GM23338 (cell line): Measurements from ENCODE around the gene ANKRD11. TPM values are rescaled to one million over a fixed set of nuclear protein-coding genes. Genes with fewer than 3 reads are reported as not detected.
A peak's percentile ranks its signal among the peaks of the same experiment; 100 is the strongest.

ENCODE experiments used
- ATAC-seq: fragments of 200-7000 bp; cut with Tn5 transposase; 3 replicates; pipeline ENCODE4 v1.9.1; 2020
- DNase-seq: peaks from one replicate; pipeline ENCODE4 v3.0.0-alpha.2; 2015; ENCODE audit warnings: low spot score
- H2AFZ ChIP-seq: fragments of 200-600 bp; sonication (generic); 2 replicates; pipeline ENCODE4 v1.8.0; 2016; ENCODE audit warnings: antibody characterized with exemption, mild to moderate bottlenecking, moderate library complexity
- H3F3A ChIP-seq: fragments of 200-600 bp; sonication (generic); replicated peaks from 2 replicates; pipeline ENCODE4 v1.8.0; 2017; ENCODE audit warnings: antibody characterized with exemption, mixed run types, low read depth
- H3K27ac ChIP-seq: fragments of 200-600 bp; sonication (generic); 2 replicates; pipeline ENCODE4 v1.6.1; 2016; ENCODE audit warnings: low read depth
- H3K27me3 ChIP-seq: fragments of 200-600 bp; sonication (generic); 2 replicates; pipeline ENCODE4 v1.8.0; 2016; ENCODE audit warnings: mild to moderate bottlenecking, mixed run types, moderate library complexity; ENCODE audit not compliant: insufficient read depth
- H3K36me3 ChIP-seq: fragments of 200-600 bp; sonication (generic); 2 replicates; pipeline ENCODE4 v1.8.0; 2016; ENCODE audit warnings: mild to moderate bottlenecking; ENCODE audit not compliant: insufficient read depth
- H3K4me1 ChIP-seq: fragments of 200-600 bp; sonication (generic); 2 replicates; pipeline ENCODE4 v1.8.0; 2016; ENCODE audit warnings: mild to moderate bottlenecking, moderate library complexity; ENCODE audit not compliant: insufficient read depth
- H3K4me2 ChIP-seq: fragments of 200-600 bp; sonication (generic); 2 replicates; pipeline ENCODE4 v1.7.1; 2017; ENCODE audit warnings: mixed run types
- H3K4me3 ChIP-seq: fragments of 200-600 bp; sonication (generic); 2 replicates; pipeline ENCODE4 v1.6.1; 2016; ENCODE audit warnings: mixed run types
- H3K79me2 ChIP-seq: fragments of 200-600 bp; sonication (generic); replicated peaks from 2 replicates; pipeline ENCODE4 v1.8.0; 2017; ENCODE audit warnings: mild to moderate bottlenecking; ENCODE audit not compliant: insufficient read depth
- H3K9me2 ChIP-seq: fragments of 200-600 bp; sonication (generic); 2 replicates; pipeline ENCODE4 v1.8.0; 2017; ENCODE audit not compliant: insufficient read depth
- H4K20me1 ChIP-seq: fragments of 200-600 bp; sonication (generic); replicated peaks from 2 replicates; pipeline ENCODE4 v1.8.0; 2017; ENCODE audit warnings: mild to moderate bottlenecking; ENCODE audit not compliant: insufficient read depth
- H3K27ac Mint-ChIP-seq: 2 replicates; pipeline ENCODE4 v1.8.0; 2020; ENCODE audit warnings: inconsistent platforms, mild to moderate bottlenecking, moderate library complexity, mixed read lengths
- H3K27me3 Mint-ChIP-seq: 3 replicates; pipeline ENCODE4 v1.8.0; 2022; ENCODE audit warnings: low read depth, mild to moderate bottlenecking, moderate library complexity, mixed read lengths, inconsistent platforms; ENCODE audit not compliant: insufficient read depth, poor library complexity
- H3K36me3 Mint-ChIP-seq: 3 replicates; pipeline ENCODE4 v1.8.0; 2021; ENCODE audit warnings: low read depth, mild to moderate bottlenecking, inconsistent platforms, moderate library complexity, mixed read lengths
- H3K4me1 Mint-ChIP-seq: 3 replicates; pipeline ENCODE4 v1.8.0; 2020; ENCODE audit warnings: mild to moderate bottlenecking, inconsistent platforms, mixed read lengths
- H3K4me3 Mint-ChIP-seq: 3 replicates; pipeline ENCODE4 v1.8.0; 2021; ENCODE audit warnings: moderate library complexity, mild to moderate bottlenecking, inconsistent platforms, mixed read lengths
- H3K9me3 Mint-ChIP-seq: 3 replicates; pipeline ENCODE4 v1.8.0; 2020; ENCODE audit warnings: moderate library complexity, mild to moderate bottlenecking, inconsistent platforms, mixed read lengths
- CREB1 ChIP-seq: fragments of 250-450 bp; sonication (Bioruptor Pico); IDR thresholded peaks from 2 replicates; pipeline ENCODE4 v1.5.0; 2020; ENCODE audit warnings: low read depth, mild to moderate bottlenecking, moderate library complexity
- EZH2 ChIP-seq: fragments of 200-600 bp; sonication (generic); IDR thresholded peaks from one replicate; pipeline ENCODE4 v1.8.0; 2017; ENCODE audit warnings: antibody characterized with exemption, mild to moderate bottlenecking, low read depth; ENCODE audit not compliant: unreplicated experiment
- EZH2phosphoT487 ChIP-seq: fragments of 200-600 bp; sonication (generic); IDR thresholded peaks from one replicate; pipeline ENCODE4 v1.8.1; 2018; ENCODE audit warnings: antibody characterized with exemption; ENCODE audit not compliant: unreplicated experiment
- polyA plus RNA-seq: library from polyadenylated mRNA; unstranded; fragments of >200 nt; fragmentation: Nextera tagmentation; extraction: Ambion mirVana; gene quantifications from 2 replicates; pipeline ENCODE4 v1.2.1, GENCODE V29; 2016
- total RNA-seq: library from RNA; depleted of rRNA; stranded (reverse); fragments of >200 nt; shearing (Covaris generic); gene quantifications from 2 replicates; pipeline ENCODE4 v1.2.3, GENCODE V29; 2014
- TF ChIP-seq, protein P1 (sequence below), 2 experiments: fragments of 200-600 bp in 1 of 2; sonication (generic) in 1 of 2; conservative IDR thresholded peaks; 2 replicates each; pipeline versions ENCODE4 v1.5.1 to v1.6.1; 2016 to 2017; ENCODE audit warnings: antibody characterized with exemption in 2 of 2, low read depth in 2 of 2, mild to moderate bottlenecking in 2 of 2, moderate library complexity in 1 of 2
- TF ChIP-seq, protein P2 (sequence below): IDR thresholded peaks from one replicate; pipeline ENCODE4 v1.6.1; 2018; ENCODE audit warnings: antibody characterized with exemption; ENCODE audit not compliant: unreplicated experiment
- TF ChIP-seq, protein P3 (sequence below): IDR thresholded peaks from 2 replicates; pipeline ENCODE4 v1.6.1; 2016; ENCODE audit warnings: antibody characterized with exemption

The ANKRD11 gene
- total and polyA plus RNA-seq, 2 experiments from 2014 or later = 130 to 159 TPM

DNA sequence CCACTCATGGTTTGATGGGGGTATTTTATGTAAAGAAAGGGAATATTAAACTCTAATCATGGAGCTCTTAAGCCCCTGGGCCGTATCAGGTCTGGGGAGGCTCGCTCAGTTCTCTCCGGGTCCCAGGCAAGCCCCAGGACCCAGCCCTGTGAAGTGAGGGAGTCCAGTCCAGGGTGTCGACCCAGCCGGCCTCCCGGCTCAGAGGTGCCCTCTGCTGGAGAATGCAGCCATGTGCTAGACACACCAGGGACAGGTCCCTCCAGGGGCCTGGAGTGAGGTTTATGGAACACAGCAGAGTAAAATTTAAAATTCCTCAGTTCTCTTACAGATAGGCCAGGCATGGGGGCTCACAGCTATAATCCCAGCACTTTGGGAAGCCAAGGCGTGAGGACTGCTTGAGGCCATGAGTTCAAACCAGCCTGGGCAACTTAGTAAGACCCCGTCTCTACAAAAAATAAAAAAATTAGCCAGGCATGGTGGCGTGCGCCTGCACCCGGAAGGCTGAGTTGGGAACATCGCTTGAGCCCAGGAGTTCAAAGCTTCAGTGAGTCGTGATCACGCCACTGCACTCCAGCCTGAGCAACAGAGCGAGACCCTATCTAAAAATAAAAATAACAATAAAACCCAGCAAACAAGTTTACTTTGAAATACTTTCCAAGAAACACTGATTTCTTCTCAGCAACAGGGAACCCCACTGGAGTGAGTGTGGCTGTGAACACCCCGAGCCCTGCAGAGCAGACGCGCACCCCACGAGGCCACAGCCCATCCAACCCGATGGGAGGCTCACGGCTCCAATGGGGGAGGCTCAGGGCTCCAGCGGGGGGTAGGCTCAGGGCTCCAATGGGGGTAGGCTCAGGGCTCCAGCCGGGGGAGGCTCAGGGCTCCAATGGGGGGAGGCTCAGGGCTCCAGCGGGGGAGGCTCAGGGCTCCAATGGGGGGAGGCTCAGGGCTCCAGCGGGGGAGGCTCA, 200.6 kb downstream of the ANKRD11 start:
- peaks cover 32% of the 10 kb centered on the region for H3K36me3 ChIP-seq
- H3F3A ChIP-seq = peaks cover 40% of the 10 kb centered on the region
- H3K4me3 ChIP-seq = no peak overlapping the region
- ATAC-seq (peak; percentile 55), DNase-seq (peak; percentile 92)
- H2AFZ ChIP-seq = no peak overlapping the region
- no peaks in the 10 kb centered on the region for H3K9me2 ChIP-seq
- peaks cover 42% of the 10 kb centered on the region for H3K79me2 ChIP-seq
- peak overlapping the region; percentile 61; the same call in 1 of the 2 replicates for H3K4me2 ChIP-seq
- peak overlapping the region; percentile 95 for H3K27ac ChIP-seq
- H3K27me3 Mint-ChIP-seq = peaks cover 35% of the 10 kb centered on the region
- H3K9me3 Mint-ChIP-seq = no peaks in the 10 kb centered on the region; the same call in 2 of the 3 replicates
- no peaks in the 10 kb centered on the region for H3K27me3 ChIP-seq
- H3K36me3 Mint-ChIP-seq = peaks cover 39% of the 10 kb centered on the region
- TF ChIP-seq, protein P1, sequence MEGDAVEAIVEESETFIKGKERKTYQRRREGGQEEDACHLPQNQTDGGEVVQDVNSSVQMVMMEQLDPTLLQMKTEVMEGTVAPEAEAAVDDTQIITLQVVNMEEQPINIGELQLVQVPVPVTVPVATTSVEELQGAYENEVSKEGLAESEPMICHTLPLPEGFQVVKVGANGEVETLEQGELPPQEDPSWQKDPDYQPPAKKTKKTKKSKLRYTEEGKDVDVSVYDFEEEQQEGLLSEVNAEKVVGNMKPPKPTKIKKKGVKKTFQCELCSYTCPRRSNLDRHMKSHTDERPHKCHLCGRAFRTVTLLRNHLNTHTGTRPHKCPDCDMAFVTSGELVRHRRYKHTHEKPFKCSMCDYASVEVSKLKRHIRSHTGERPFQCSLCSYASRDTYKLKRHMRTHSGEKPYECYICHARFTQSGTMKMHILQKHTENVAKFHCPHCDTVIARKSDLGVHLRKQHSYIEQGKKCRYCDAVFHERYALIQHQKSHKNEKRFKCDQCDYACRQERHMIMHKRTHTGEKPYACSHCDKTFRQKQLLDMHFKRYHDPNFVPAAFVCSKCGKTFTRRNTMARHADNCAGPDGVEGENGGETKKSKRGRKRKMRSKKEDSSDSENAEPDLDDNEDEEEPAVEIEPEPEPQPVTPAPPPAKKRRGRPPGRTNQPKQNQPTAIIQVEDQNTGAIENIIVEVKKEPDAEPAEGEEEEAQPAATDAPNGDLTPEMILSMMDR (conservative IDR thresholded peaks at IDR 0.05; ENCODE audit: low read depth in 2 of 2) = peak; percentile 88
- TF ChIP-seq EZH2phosphoT487 = no peak
- no peak for TF ChIP-seq EZH2
- TF ChIP-seq CREB1 = 0 out of 2 replicates have a peak, but pooled peaks have one; percentile 10
- TF ChIP-seq, protein P2, sequence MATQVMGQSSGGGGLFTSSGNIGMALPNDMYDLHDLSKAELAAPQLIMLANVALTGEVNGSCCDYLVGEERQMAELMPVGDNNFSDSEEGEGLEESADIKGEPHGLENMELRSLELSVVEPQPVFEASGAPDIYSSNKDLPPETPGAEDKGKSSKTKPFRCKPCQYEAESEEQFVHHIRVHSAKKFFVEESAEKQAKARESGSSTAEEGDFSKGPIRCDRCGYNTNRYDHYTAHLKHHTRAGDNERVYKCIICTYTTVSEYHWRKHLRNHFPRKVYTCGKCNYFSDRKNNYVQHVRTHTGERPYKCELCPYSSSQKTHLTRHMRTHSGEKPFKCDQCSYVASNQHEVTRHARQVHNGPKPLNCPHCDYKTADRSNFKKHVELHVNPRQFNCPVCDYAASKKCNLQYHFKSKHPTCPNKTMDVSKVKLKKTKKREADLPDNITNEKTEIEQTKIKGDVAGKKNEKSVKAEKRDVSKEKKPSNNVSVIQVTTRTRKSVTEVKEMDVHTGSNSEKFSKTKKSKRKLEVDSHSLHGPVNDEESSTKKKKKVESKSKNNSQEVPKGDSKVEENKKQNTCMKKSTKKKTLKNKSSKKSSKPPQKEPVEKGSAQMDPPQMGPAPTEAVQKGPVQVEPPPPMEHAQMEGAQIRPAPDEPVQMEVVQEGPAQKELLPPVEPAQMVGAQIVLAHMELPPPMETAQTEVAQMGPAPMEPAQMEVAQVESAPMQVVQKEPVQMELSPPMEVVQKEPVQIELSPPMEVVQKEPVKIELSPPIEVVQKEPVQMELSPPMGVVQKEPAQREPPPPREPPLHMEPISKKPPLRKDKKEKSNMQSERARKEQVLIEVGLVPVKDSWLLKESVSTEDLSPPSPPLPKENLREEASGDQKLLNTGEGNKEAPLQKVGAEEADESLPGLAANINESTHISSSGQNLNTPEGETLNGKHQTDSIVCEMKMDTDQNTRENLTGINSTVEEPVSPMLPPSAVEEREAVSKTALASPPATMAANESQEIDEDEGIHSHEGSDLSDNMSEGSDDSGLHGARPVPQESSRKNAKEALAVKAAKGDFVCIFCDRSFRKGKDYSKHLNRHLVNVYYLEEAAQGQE = no peak
- peaks cover 40% of the 10 kb centered on the region for H3K4me1 ChIP-seq
- H3K4me1 Mint-ChIP-seq = peaks cover 53% of the 10 kb centered on the region
- H4K20me1 ChIP-seq = peaks cover 27% of the 10 kb centered on the region
- peak overlapping the region; percentile 54 for H3K4me3 Mint-ChIP-seq
- peak overlapping the region; percentile 97 for H3K27ac Mint-ChIP-seq

DNA sequence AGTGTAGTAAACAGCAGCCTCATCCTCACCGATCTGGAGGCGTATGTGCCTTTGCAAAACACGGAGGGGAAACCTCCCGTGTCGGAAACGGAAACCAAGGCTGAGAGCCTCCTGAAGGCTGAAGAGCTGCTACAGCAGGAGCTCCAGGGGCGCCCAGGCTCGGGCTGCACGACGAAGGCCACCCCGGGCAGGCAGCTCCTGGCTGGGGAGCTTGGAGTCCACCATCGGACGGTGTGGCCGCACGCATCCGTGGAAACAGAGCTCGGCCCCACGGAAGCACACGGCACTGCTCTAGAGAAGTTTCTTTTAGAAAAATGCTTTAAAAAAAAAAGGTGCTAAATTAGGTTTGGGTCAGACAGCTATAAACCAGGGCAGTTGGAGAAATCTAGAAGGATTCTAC, 201.4 kb downstream of the ANKRD11 start:
- Histone ChIP-seq H3K9me2 (no peaks in the 10 kb centered on the region), H3K27ac (peak overlapping the region; percentile 84), H3K36me3 (peaks cover 32% of the 10 kb centered on the region), H3K27me3 (no peaks in the 10 kb centered on the region), H2AFZ (no peak overlapping the region), H3K4me2 (peak overlapping the region; percentile 26; the same call in 1 of the 2 replicates), H3K4me1 (peaks cover 33% of the 10 kb centered on the region), H3F3A (peaks cover 32% of the 10 kb centered on the region), H3K79me2 (peaks cover 35% of the 10 kb centered on the region), H3K4me3 (no peak overlapping the region), H4K20me1 (peaks cover 20% of the 10 kb centered on the region)
- ATAC-seq (no peak), DNase-seq (no peak)
- Mint-ChIP-seq H3K9me3 (no peaks in the 10 kb centered on the region), H3K36me3 (peaks cover 39% of the 10 kb centered on the region), H3K4me3 (no peak overlapping the region; the same call in 2 of the 3 replicates), H3K4me1 (peaks cover 45% of the 10 kb centered on the region), H3K27me3 (peaks cover 32% of the 10 kb centered on the region), H3K27ac (no peak overlapping the region)
- TF ChIP-seq, protein P3, sequence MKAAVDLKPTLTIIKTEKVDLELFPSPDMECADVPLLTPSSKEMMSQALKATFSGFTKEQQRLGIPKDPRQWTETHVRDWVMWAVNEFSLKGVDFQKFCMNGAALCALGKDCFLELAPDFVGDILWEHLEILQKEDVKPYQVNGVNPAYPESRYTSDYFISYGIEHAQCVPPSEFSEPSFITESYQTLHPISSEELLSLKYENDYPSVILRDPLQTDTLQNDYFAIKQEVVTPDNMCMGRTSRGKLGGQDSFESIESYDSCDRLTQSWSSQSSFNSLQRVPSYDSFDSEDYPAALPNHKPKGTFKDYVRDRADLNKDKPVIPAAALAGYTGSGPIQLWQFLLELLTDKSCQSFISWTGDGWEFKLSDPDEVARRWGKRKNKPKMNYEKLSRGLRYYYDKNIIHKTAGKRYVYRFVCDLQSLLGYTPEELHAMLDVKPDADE = no peak
- TF ChIP-seq CREB1 = no peak
